ENCODE measurements around the gene NNT.
"Not testable (repeated sequence)": the region's sequence is repeated elsewhere in the genome, so short reads cannot be mapped to it uniquely, and the experiment has no call there.

Gene NNT

GRCh38 chr5:43583724-43584123, 19.3 kb upstream of the NNT start:
- no peak for DNase-seq (ENCODE audit: low read depth)

- no peak for DNase-seq (ENCODE audit: low read depth)
Observed at GRCh38 chr5:43584166-43584699, 18.7 kb upstream of the NNT start.

GRCh38 chr5:43588842-43589241, 14.1 kb upstream of the NNT start:
- no peak for DNase-seq (ENCODE audit: low read depth)

- DNase-seq (ENCODE audit: low read depth) = no peak
Observed at GRCh38 chr5:43589310-43589709, 13.7 kb upstream of the NNT start.

GRCh38 chr5:43590700-43591099, 12.3 kb upstream of the NNT start:
- no peak for DNase-seq (ENCODE audit: low read depth)

GRCh38 chr5:43592363-43592762, 10.6 kb upstream of the NNT start:
- DNase-seq (ENCODE audit: low read depth) = no peak

GRCh38 chr5:43598927-43599326, 4.1 kb upstream of the NNT start:
- not testable (repeated sequence) for DNase-seq (ENCODE audit: low read depth)

GRCh38 chr5:43601454-43602260, 1.3 kb upstream of the NNT start:
- peak; percentile 15 for DNase-seq (ENCODE audit: low read depth)

GRCh38 chr5:43603344-43604217, 601 bp downstream of the NNT start:
- DNase-seq (ENCODE audit: low read depth) = peak; percentile 16

GRCh38 chr5:43604699-43605098, 1.7 kb downstream of the NNT start:
- no peak for DNase-seq (ENCODE audit: low read depth)

- DNase-seq (ENCODE audit: low read depth) = no peak
Observed at GRCh38 chr5:43606351-43606750, 3.4 kb downstream of the NNT start.

GRCh38 chr5:43608406-43608805, 5.4 kb downstream of the NNT start:
- DNase-seq (ENCODE audit: low read depth) = no peak

GRCh38 chr5:43609752-43610151, 6.8 kb downstream of the NNT start:
- DNase-seq (ENCODE audit: low read depth) = no peak

- DNase-seq (ENCODE audit: low read depth) = no peak
Observed at GRCh38 chr5:43613370-43613769, 10.4 kb downstream of the NNT start.

- no peak for DNase-seq (ENCODE audit: low read depth)
Observed at GRCh38 chr5:43615445-43616184, 12.6 kb downstream of the NNT start.

- no peak for DNase-seq (ENCODE audit: low read depth)
Observed at GRCh38 chr5:43616535-43616934, 13.6 kb downstream of the NNT start.

GRCh38 chr5:43619380-43619779, 16.4 kb downstream of the NNT start:
- DNase-seq (ENCODE audit: low read depth) = no peak

- DNase-seq (ENCODE audit: low read depth) = no peak
Observed at GRCh38 chr5:43619911-43620310, 16.9 kb downstream of the NNT start.

GRCh38 chr5:43620944-43621505, 18.0 kb downstream of the NNT start:
- DNase-seq (ENCODE audit: low read depth) = no peak

- DNase-seq (ENCODE audit: low read depth) = no peak
Observed at GRCh38 chr5:43622074-43622473, 19.1 kb downstream of the NNT start.

GRCh38 chr5:43623048-43623680, 20.2 kb downstream of the NNT start:
- no peak for DNase-seq (ENCODE audit: low read depth)

All from GM04504 (cell line).